GM18519 (cell line): ENCODE data around the gene ATG5.

ENCODE experiments used
- ATAC-seq: cut with Tn5 transposase; IDR thresholded peaks from one replicate; pipeline ENCODE4 v1.9.1; 2021; ENCODE audit warnings: mild to moderate bottlenecking, moderate library complexity; ENCODE audit not compliant: unreplicated experiment, low FRiP score

ATG5 gene

DNA sequence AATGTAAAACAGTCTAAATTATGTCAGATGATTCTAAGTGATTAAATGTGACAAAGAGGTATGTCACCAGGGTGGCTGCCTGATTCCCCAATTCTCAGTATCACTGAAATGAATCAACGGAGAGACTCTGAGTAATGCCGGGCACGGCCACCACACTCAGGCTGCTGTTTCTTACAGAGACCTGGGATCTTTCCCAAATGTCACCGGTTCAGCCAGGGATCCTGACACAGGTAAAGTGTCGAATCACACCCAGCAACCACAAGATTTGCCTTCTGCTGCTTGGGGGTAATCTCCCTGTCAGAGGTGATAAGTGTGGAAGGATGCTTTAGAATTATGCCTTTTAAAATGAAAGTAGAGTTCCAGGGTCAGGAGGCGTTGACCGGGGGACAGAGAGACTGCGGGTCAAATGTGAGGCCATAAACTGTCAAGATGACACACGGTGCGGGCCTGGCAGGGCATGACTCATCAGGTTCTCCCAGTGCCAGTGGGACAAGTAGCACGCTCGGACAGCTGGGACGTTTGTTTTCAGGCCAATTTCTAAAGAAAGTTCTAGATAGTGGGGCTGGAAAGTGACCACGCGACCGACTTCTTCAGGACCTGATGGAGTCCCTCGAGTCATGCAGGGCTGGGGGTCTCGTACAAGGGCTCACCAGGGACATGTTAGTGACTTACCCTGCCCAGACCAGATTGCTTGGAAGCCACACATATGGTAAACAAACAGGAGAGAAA, 190.5 kb downstream of the ATG5 start:
- no peak for ATAC-seq
